WERI-Rb-1 (cell line): ENCODE measurements around the gene SMPD2.
"Not testable (repeated sequence)": the region's sequence is repeated elsewhere in the genome, so short reads cannot be mapped to it uniquely, and the experiment has no call there.

Experiments used
- DNase-seq: peaks from one replicate; pipeline ENCODE4 v3.0.0-alpha.2; 2020
- H3K27ac ChIP-seq: fragments of 250-450 bp; sonication (Bioruptor Pico); 2 replicates; pipeline ENCODE4 v1.5.1; 2020; ENCODE audit warnings: mild to moderate bottlenecking, moderate library complexity
- H3K27me3 ChIP-seq: fragments of 250-450 bp; sonication (Bioruptor Pico); 2 replicates; pipeline ENCODE4 v1.5.1; 2021; ENCODE audit warnings: mild to moderate bottlenecking, low read depth, moderate library complexity; ENCODE audit not compliant: insufficient read depth, severe bottlenecking
- H3K36me3 ChIP-seq: fragments of 250-450 bp; sonication (Bioruptor Pico); 2 replicates; pipeline ENCODE4 v1.5.1; 2020; ENCODE audit warnings: mild to moderate bottlenecking, moderate library complexity
- H3K4me3 ChIP-seq: 2 replicates; pipeline ENCODE4 v1.5.1; 2011; ENCODE audit warnings: low read depth, mild to moderate bottlenecking, control low read depth, low read length
- H3K9me3 ChIP-seq: fragments of 250-450 bp; sonication (Bioruptor Pico); 2 replicates; pipeline ENCODE4 v1.5.1; 2021; ENCODE audit warnings: mild to moderate bottlenecking, moderate library complexity; ENCODE audit not compliant: severe bottlenecking
- CTCF ChIP-seq: IDR thresholded peaks from 2 replicates; pipeline ENCODE4 v1.5.1; 2011; ENCODE audit warnings: low read depth, mild to moderate bottlenecking, control low read depth, inconsistent platforms, low read length

The SMPD2 gene

GRCh38 chr6:109460161-109460829 lies 19.8 kb downstream of the SMPD2 start:
- Histone ChIP-seq H3K9me3 (no peaks in the 10 kb centered on the region), H3K36me3 (peaks cover 27% of the 10 kb centered on the region), H3K27me3 (no peaks in the 10 kb centered on the region), H3K27ac (no peak overlapping the region), H3K4me3 (no peak overlapping the region)
- TF ChIP-seq CTCF, result no peak
- DNase-seq, result no peak

- H3K27me3 ChIP-seq, result not testable (repeated sequence)
- peaks cover 36% of the 10 kb centered on the region for H3K36me3 ChIP-seq
These were observed 20.7 kb downstream of the SMPD2 start for GRCh38 chr6:109461205-109461604.

GRCh38 chr6:109461733-109462526 lies 21.4 kb downstream of the SMPD2 start:
- DNase-seq, result no peak
- Histone ChIP-seq H3K27me3 (no peaks in the 10 kb centered on the region), H3K36me3 (peaks cover 43% of the 10 kb centered on the region), H3K4me3 (no peak overlapping the region), H3K27ac (no peak overlapping the region), H3K9me3 (no peaks in the 10 kb centered on the region)
- no peak for TF ChIP-seq CTCF

More at GRCh38 chr6:109461205-109461604, 20.7 kb downstream of the SMPD2 start:
- H3K9me3 ChIP-seq, H3K27ac ChIP-seq, H3K4me3 ChIP-seq, DNase-seq: not testable (repeated sequence)

GRCh38 chr6:109465772-109466171 lies 25.2 kb downstream of the SMPD2 start:
- TF ChIP-seq CTCF, result no peak
- Histone ChIP-seq H3K27ac (no peak overlapping the region), H3K4me3 (no peak overlapping the region), H3K27me3 (no peaks in the 10 kb centered on the region), H3K9me3 (no peaks in the 10 kb centered on the region), H3K36me3 (peaks cover 61% of the 10 kb centered on the region)
- no peak for DNase-seq

- no peak overlapping the region for H3K4me3 ChIP-seq
- H3K9me3 ChIP-seq, result no peaks in the 10 kb centered on the region
- H3K36me3 ChIP-seq, result peaks cover 64% of the 10 kb centered on the region
- no peak for DNase-seq
- no peak overlapping the region for H3K27ac ChIP-seq
- TF ChIP-seq CTCF, result no peak
- H3K27me3 ChIP-seq, result no peaks in the 10 kb centered on the region
These were observed 25.8 kb downstream of the SMPD2 start for GRCh38 chr6:109466212-109466923.

- Histone ChIP-seq H3K27me3 (no peaks in the 10 kb centered on the region), H3K9me3 (no peaks in the 10 kb centered on the region), H3K4me3 (no peak overlapping the region), H3K27ac (no peak overlapping the region), H3K36me3 (peaks cover 71% of the 10 kb centered on the region)
- no peak for TF ChIP-seq CTCF
- DNase-seq, result no peak
These were observed 27.2 kb downstream of the SMPD2 start for GRCh38 chr6:109467696-109468095.
